Endodermal cell (in vitro differentiated cells): ENCODE data around the gene SYT11. TPM values are rescaled to one million over a fixed set of nuclear protein-coding genes. Genes with fewer than 3 reads are reported as not detected.

Experiments used
- DNase-seq: peaks from one replicate; pipeline ENCODE4 v3.0.0-alpha.2; 2017
- H3K27ac ChIP-seq: 2 replicates; pipeline ENCODE4 v1.5.1; 2013; ENCODE audit warnings: mild to moderate bottlenecking, low read depth, low read length, moderate library complexity
- H3K27me3 ChIP-seq: 2 replicates; pipeline ENCODE4 v1.6.1; 2013; ENCODE audit warnings: mild to moderate bottlenecking, low read length, moderate library complexity; ENCODE audit not compliant: insufficient read depth, control insufficient read depth, poor library complexity, severe bottlenecking
- H3K36me3 ChIP-seq: 2 replicates; pipeline ENCODE4 v1.7.0; 2013; ENCODE audit warnings: mild to moderate bottlenecking, low read length, moderate library complexity; ENCODE audit not compliant: control insufficient read depth, insufficient read depth
- H3K4me1 ChIP-seq: one replicate; pipeline ENCODE4 v1.7.0; 2013; ENCODE audit warnings: low read length; ENCODE audit not compliant: control insufficient read depth, insufficient read depth
- H3K4me3 ChIP-seq: 2 replicates; pipeline ENCODE4 v1.5.1; 2013; ENCODE audit warnings: mild to moderate bottlenecking, low read length, moderate library complexity
- H3K9ac ChIP-seq: 2 replicates; pipeline ENCODE4 v1.6.1; 2013; ENCODE audit warnings: mild to moderate bottlenecking, low read length, moderate library complexity; ENCODE audit not compliant: poor library complexity, severe bottlenecking; ENCODE audit errors: extremely low read depth
- H3K9me3 ChIP-seq: 2 replicates; pipeline ENCODE4 v1.6.1; 2013; ENCODE audit warnings: mild to moderate bottlenecking, low read length, moderate library complexity; ENCODE audit not compliant: control insufficient read depth
- H3K27ac Mint-ChIP-seq: 2 replicates; pipeline ENCODE4 v1.8.0; 2020; ENCODE audit warnings: mixed read lengths
- H3K27me3 Mint-ChIP-seq: 2 replicates; pipeline ENCODE4 v1.8.0; 2021; ENCODE audit warnings: mild to moderate bottlenecking, mixed read lengths; ENCODE audit not compliant: insufficient read depth
- H3K36me3 Mint-ChIP-seq: 2 replicates; pipeline ENCODE4 v1.8.0; 2020; ENCODE audit warnings: low read depth, mixed read lengths
- H3K4me1 Mint-ChIP-seq: 2 replicates; pipeline ENCODE4 v1.8.0; 2020; ENCODE audit warnings: mixed read lengths
- H3K4me3 Mint-ChIP-seq: 2 replicates; pipeline ENCODE4 v1.8.0; 2020; ENCODE audit warnings: mild to moderate bottlenecking, moderate library complexity, mixed read lengths
- H3K9me3 Mint-ChIP-seq: 2 replicates; pipeline ENCODE4 v1.8.0; 2020; ENCODE audit warnings: mild to moderate bottlenecking, mixed read lengths
- WGBS, 2 experiments: methylation state at CpG; one replicate each; pipeline versions ENCODE4 v1.1.5 to v1.1.7; 2013; ENCODE audit warnings: missing lambda C conversion rate in 2 of 2, mixed read lengths in 1 of 2; ENCODE audit not compliant: insufficient coverage in 1 of 2, insufficient read length in 1 of 2; 5-methylcytosine and 5-hydroxymethylcytosine counted together
- total RNA-seq, 2 donors: library from RNA; stranded (reverse); fragmentation: NEBNext Ultra II Directional in 1 of 2; extraction: Animal tissue kit (Norgen Biotek cat#: 25700) in 1 of 2; gene quantifications; 2 replicates in 1 of 2; 3 replicates in 1 of 2; pipeline ENCODE4 v1.2.1, GENCODE V29; 2021
- TF ChIP-seq, protein P1 (sequence below): fragments of 200-600 bp; sonication (generic); conservative IDR thresholded peaks from 2 replicates; pipeline ENCODE4 v1.5.0; 2021; ENCODE audit warnings: antibody characterized with exemption, mild to moderate bottlenecking

SYT11 gene
- total RNA-seq, 2 donors from 2014 or later: 0.40 to 5.0 TPM

GRCh38 chr1:155860970-155861510 lies 1.7 kb downstream of the SYT11 start:
- no peak for DNase-seq
- H3K4me1 ChIP-seq: no peaks in the 10 kb centered on the region
- Mint-ChIP-seq H3K4me1 (peaks cover 3% of the 10 kb centered on the region), H3K9me3 (no peaks in the 10 kb centered on the region), H3K4me3 (no peak overlapping the region), H3K36me3 (peaks cover 1% of the 10 kb centered on the region), H3K27me3 (peaks cover 18% of the 10 kb centered on the region), H3K27ac (no peak overlapping the region)
- H3K9me3 ChIP-seq: no peaks in the 10 kb centered on the region
- peaks cover 25% of the 10 kb centered on the region for H3K27me3 ChIP-seq
- no peaks in the 10 kb centered on the region for H3K36me3 ChIP-seq
- no peak overlapping the region for H3K9ac ChIP-seq
- TF ChIP-seq, protein P1, sequence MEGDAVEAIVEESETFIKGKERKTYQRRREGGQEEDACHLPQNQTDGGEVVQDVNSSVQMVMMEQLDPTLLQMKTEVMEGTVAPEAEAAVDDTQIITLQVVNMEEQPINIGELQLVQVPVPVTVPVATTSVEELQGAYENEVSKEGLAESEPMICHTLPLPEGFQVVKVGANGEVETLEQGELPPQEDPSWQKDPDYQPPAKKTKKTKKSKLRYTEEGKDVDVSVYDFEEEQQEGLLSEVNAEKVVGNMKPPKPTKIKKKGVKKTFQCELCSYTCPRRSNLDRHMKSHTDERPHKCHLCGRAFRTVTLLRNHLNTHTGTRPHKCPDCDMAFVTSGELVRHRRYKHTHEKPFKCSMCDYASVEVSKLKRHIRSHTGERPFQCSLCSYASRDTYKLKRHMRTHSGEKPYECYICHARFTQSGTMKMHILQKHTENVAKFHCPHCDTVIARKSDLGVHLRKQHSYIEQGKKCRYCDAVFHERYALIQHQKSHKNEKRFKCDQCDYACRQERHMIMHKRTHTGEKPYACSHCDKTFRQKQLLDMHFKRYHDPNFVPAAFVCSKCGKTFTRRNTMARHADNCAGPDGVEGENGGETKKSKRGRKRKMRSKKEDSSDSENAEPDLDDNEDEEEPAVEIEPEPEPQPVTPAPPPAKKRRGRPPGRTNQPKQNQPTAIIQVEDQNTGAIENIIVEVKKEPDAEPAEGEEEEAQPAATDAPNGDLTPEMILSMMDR: no peak
- 88 to 92% methylated on average over 2 of the region's 2 CpGs for WGBS, 2 experiments
- no peak overlapping the region for H3K4me3 ChIP-seq
- peak overlapping the region; percentile 83 for H3K27ac ChIP-seq

DNA sequence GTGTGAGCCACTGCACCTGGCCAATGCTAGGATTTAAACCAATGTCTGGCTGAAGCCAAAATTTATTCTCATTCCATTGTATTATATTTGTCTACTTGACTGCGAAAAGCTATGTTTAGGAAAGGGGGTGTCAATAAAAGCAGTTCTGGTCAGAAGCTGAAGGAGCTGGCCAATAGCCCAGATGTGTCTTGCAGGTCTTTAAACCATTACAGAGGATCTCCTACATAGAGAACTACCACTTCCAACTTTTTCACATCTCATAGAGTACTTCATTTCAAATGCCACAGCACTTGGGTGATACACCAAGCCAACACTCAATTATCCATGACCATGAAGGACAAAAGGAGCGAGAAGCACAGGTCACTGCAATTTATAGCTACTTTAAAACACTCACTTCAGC lies 2.5 kb downstream of the SYT11 start:
- no peaks in the 10 kb centered on the region for H3K9me3 ChIP-seq
- H3K4me1 Mint-ChIP-seq: peaks cover 1% of the 10 kb centered on the region
- no peak overlapping the region for H3K4me3 ChIP-seq
- peaks cover 25% of the 10 kb centered on the region for H3K27me3 ChIP-seq
- peaks cover 18% of the 10 kb centered on the region for H3K27me3 Mint-ChIP-seq
- no peak for DNase-seq
- WGBS, 2 experiments: 83 to 92% methylated on average over 1 to 2 of the region's 2 CpGs
- no peaks in the 10 kb centered on the region for H3K9me3 Mint-ChIP-seq
- no peak overlapping the region for H3K9ac ChIP-seq
- no peaks in the 10 kb centered on the region for H3K4me1 ChIP-seq
- no peak overlapping the region for H3K4me3 Mint-ChIP-seq
- no peak overlapping the region for H3K27ac ChIP-seq
- H3K36me3 Mint-ChIP-seq: no peaks in the 10 kb centered on the region
- TF ChIP-seq, protein P1: no peak
- no peak overlapping the region for H3K27ac Mint-ChIP-seq
- no peaks in the 10 kb centered on the region for H3K36me3 ChIP-seq

- no peak for DNase-seq
- Mint-ChIP-seq H3K27me3 (peaks cover 17% of the 10 kb centered on the region), H3K36me3 (no peaks in the 10 kb centered on the region), H3K9me3 (no peaks in the 10 kb centered on the region), H3K4me3 (no peak overlapping the region), H3K4me1 (no peaks in the 10 kb centered on the region), H3K27ac (no peak overlapping the region)
- Histone ChIP-seq H3K9ac (no peak overlapping the region), H3K27ac (no peak overlapping the region), H3K36me3 (no peaks in the 10 kb centered on the region), H3K27me3 (peaks cover 30% of the 10 kb centered on the region), H3K4me3 (no peak overlapping the region), H3K9me3 (no peaks in the 10 kb centered on the region), H3K4me1 (no peaks in the 10 kb centered on the region)
- TF ChIP-seq, protein P1: no peak
These were observed 5.0 kb downstream of the SYT11 start for GRCh38 chr1:155864393-155864792.
